ENCODE results near the gene TRPC4AP. TPM values are rescaled to one million over a fixed set of nuclear protein-coding genes. Genes with fewer than 3 reads are reported as not detected.
A peak's percentile ranks its signal among the peaks of the same experiment; 100 is the strongest.

The TRPC4AP gene
- total RNA-seq, 1 experiment from 2014 or later, result 79.0 TPM

DNA sequence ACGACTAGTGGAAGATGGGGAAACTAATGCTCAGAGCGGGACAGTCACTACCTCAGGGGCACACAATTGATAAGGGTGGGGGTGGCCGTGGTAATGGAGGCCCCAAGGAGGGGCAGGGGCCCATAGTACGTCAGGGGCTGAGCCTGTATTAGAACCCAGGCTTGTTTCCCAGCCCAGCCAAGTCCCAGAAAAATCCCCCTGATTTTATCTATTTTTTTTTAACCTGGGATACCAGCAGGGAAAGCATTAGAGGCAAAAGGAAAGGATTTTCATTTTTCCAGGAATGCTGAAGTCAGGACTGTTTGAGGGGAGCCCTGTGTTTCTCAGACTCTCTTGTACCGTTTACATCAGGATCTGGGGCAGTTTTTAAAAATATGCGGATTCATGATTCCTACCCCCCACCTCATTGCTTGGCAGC is 136.6 kb downstream of the TRPC4AP start:
- Mint-ChIP-seq H3K9me3 (ENCODE audit: low read depth, unreplicated experiment) (no peaks in the 10 kb centered on the region), H3K4me1 (ENCODE audit: low read depth, unreplicated experiment) (peaks cover 21% of the 10 kb centered on the region)
- TSS peak; percentile 55 for BruUV-seq (replicated peaks)

GRCh38 chr20:34955231-34956040 is 137.2 kb downstream of the TRPC4AP start, which contains the start of the genes GSS and MYH7B:
Gene GSS, minus strand, starts transcription at chr20:34955806. Its CDS starts 3,954 bp downstream, at chr20:34951852.
Gene MYH7B, plus strand, starts transcription at chr20:34955868. Its CDS starts 22,138 bp downstream, at chr20:34978006.
- peak; percentile 100 for DNase-seq
- TF ChIP-seq, protein P1, sequence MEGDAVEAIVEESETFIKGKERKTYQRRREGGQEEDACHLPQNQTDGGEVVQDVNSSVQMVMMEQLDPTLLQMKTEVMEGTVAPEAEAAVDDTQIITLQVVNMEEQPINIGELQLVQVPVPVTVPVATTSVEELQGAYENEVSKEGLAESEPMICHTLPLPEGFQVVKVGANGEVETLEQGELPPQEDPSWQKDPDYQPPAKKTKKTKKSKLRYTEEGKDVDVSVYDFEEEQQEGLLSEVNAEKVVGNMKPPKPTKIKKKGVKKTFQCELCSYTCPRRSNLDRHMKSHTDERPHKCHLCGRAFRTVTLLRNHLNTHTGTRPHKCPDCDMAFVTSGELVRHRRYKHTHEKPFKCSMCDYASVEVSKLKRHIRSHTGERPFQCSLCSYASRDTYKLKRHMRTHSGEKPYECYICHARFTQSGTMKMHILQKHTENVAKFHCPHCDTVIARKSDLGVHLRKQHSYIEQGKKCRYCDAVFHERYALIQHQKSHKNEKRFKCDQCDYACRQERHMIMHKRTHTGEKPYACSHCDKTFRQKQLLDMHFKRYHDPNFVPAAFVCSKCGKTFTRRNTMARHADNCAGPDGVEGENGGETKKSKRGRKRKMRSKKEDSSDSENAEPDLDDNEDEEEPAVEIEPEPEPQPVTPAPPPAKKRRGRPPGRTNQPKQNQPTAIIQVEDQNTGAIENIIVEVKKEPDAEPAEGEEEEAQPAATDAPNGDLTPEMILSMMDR (IDR thresholded peaks at IDR 0.05; ENCODE audit: unreplicated experiment), result no peak
- CTCF ChIA-PET, result interaction anchor here (0.5 to 4.8 kb wide), 8 partner anchors 30 to 594 kb away, joined by 3 to 107 read pairs (median 3); partner anchors contain the start of genes ACSS2 and GGT7
- peaks cover 16% of the 10 kb centered on the region for H3K36me3 Mint-ChIP-seq (ENCODE audit: insufficient read depth, unreplicated experiment)
- no peaks in the 10 kb centered on the region for H3K27me3 Mint-ChIP-seq (ENCODE audit: unreplicated experiment)
- intact Hi-C loops (cut with micrococcal nuclease; ENCODE audit: unreplicated experiment), result loop anchor here (1.0 kb wide), 1 partner anchor 81 kb away; no protein-coding TSS in a partner anchor
- peaks cover 21% of the 10 kb centered on the region for H3K4me1 Mint-ChIP-seq (ENCODE audit: low read depth, unreplicated experiment)
- no peaks in the 10 kb centered on the region for H3K9me3 Mint-ChIP-seq (ENCODE audit: low read depth, unreplicated experiment)
- H3K4me3 Mint-ChIP-seq (ENCODE audit: low read depth, unreplicated experiment), result peak within 1 kb of the TSS; percentile 95
- peak within 1 kb of the TSS; percentile 86 for H3K27ac Mint-ChIP-seq (ENCODE audit: unreplicated experiment)
- TSS peak; percentile 71 for BruUV-seq (replicated peaks)

More for the DNA sequence above, 136.6 kb downstream of the TRPC4AP start:
- TF ChIP-seq, protein P1 (IDR thresholded peaks at IDR 0.05; ENCODE audit: unreplicated experiment), result no peak
- no peak for DNase-seq
- peak overlapping the region; percentile 95 for H3K4me3 Mint-ChIP-seq (ENCODE audit: low read depth, unreplicated experiment)
- peaks cover 16% of the 10 kb centered on the region for H3K36me3 Mint-ChIP-seq (ENCODE audit: insufficient read depth, unreplicated experiment)
- CTCF ChIA-PET, result interaction anchor here (0.5 to 4.8 kb wide), 8 partner anchors 29 to 595 kb away, joined by 3 to 107 read pairs (median 3); partner anchors contain the start of genes ACSS2 and GGT7
- no peaks in the 10 kb centered on the region for H3K27me3 Mint-ChIP-seq (ENCODE audit: unreplicated experiment)
- peak overlapping the region; percentile 86 for H3K27ac Mint-ChIP-seq (ENCODE audit: unreplicated experiment)
- intact Hi-C loops (cut with micrococcal nuclease; ENCODE audit: unreplicated experiment), result loop anchor here (1.0 kb wide), 1 partner anchor 82 kb away; no protein-coding TSS in a partner anchor

DNA sequence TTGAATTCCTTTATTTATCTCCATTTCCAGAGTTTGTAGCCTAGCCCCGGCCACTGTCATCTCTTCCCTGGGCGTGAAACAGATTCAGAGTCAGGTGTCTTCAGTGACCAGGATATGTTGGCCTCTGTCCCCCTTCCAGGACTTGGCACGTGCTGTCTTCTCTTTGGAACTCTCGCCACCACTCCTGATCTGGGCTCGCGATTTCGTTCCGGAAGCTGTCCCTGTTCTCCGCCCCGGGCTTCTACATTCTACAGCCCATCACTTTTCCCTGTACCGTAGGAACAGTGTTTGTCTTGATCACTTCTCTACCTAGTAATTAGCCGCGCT is 137.7 kb downstream of the TRPC4AP start:
- BruUV-seq (replicated peaks), result no TSS peak

GRCh38 chr20:34953960-34954359 is 138.6 kb downstream of the TRPC4AP start:
- TF ChIP-seq, protein P1 (IDR thresholded peaks at IDR 0.05; ENCODE audit: unreplicated experiment), result no peak
- intact Hi-C loops (cut with micrococcal nuclease; ENCODE audit: unreplicated experiment), result no loop called here
- BruUV-seq (replicated peaks), result no TSS peak
- CTCF ChIA-PET, result interaction anchor here (4.8 kb wide), 1 partner anchor 80 kb away, joined by 107 read pairs; the partner anchor contains the start of genes ACSS2 and GGT7
- no peak overlapping the region for H3K4me3 Mint-ChIP-seq (ENCODE audit: low read depth, unreplicated experiment)
- peaks cover 21% of the 10 kb centered on the region for H3K4me1 Mint-ChIP-seq (ENCODE audit: low read depth, unreplicated experiment)
- H3K36me3 Mint-ChIP-seq (ENCODE audit: insufficient read depth, unreplicated experiment), result peaks cover 30% of the 10 kb centered on the region
- no peaks in the 10 kb centered on the region for H3K9me3 Mint-ChIP-seq (ENCODE audit: low read depth, unreplicated experiment)
- DNase-seq, result no peak
- no peak overlapping the region for H3K27ac Mint-ChIP-seq (ENCODE audit: unreplicated experiment)
- no peaks in the 10 kb centered on the region for H3K27me3 Mint-ChIP-seq (ENCODE audit: unreplicated experiment)

More for the DNA sequence above, 137.7 kb downstream of the TRPC4AP start:
- peaks cover 21% of the 10 kb centered on the region for H3K4me1 Mint-ChIP-seq (ENCODE audit: low read depth, unreplicated experiment)
- intact Hi-C loops (cut with micrococcal nuclease; ENCODE audit: unreplicated experiment), result no loop called here
- peaks cover 21% of the 10 kb centered on the region for H3K36me3 Mint-ChIP-seq (ENCODE audit: insufficient read depth, unreplicated experiment)
- TF ChIP-seq, protein P1 (IDR thresholded peaks at IDR 0.05; ENCODE audit: unreplicated experiment), result no peak
- H3K27ac Mint-ChIP-seq (ENCODE audit: unreplicated experiment), result peak overlapping the region; percentile 86
- H3K4me3 Mint-ChIP-seq (ENCODE audit: low read depth, unreplicated experiment), result peak overlapping the region; percentile 95
- H3K27me3 Mint-ChIP-seq (ENCODE audit: unreplicated experiment), result no peaks in the 10 kb centered on the region
- H3K9me3 Mint-ChIP-seq (ENCODE audit: low read depth, unreplicated experiment), result no peaks in the 10 kb centered on the region
- CTCF ChIA-PET, result interaction anchor here (4.8 kb wide), 1 partner anchor 81 kb away, joined by 107 read pairs; the partner anchor contains the start of genes ACSS2 and GGT7
- DNase-seq, result peak; percentile 50
